ENCODE data around the gene ZNF91.
"Not testable (repeated sequence)": the region's sequence is repeated elsewhere in the genome, so short reads cannot be mapped to it uniquely, and the experiment has no call there.

Gene ZNF91

GRCh38 chr19:23385404-23385803 lies 9.9 kb downstream of the ZNF91 start:
- DNase-seq (ENCODE audit: low read depth): no peak

GRCh38 chr19:23384858-23385257 lies 10.4 kb downstream of the ZNF91 start:
- no peak for DNase-seq (ENCODE audit: low read depth)
- TF ChIP-seq, protein P1, sequence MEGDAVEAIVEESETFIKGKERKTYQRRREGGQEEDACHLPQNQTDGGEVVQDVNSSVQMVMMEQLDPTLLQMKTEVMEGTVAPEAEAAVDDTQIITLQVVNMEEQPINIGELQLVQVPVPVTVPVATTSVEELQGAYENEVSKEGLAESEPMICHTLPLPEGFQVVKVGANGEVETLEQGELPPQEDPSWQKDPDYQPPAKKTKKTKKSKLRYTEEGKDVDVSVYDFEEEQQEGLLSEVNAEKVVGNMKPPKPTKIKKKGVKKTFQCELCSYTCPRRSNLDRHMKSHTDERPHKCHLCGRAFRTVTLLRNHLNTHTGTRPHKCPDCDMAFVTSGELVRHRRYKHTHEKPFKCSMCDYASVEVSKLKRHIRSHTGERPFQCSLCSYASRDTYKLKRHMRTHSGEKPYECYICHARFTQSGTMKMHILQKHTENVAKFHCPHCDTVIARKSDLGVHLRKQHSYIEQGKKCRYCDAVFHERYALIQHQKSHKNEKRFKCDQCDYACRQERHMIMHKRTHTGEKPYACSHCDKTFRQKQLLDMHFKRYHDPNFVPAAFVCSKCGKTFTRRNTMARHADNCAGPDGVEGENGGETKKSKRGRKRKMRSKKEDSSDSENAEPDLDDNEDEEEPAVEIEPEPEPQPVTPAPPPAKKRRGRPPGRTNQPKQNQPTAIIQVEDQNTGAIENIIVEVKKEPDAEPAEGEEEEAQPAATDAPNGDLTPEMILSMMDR (conservative IDR thresholded peaks at IDR 0.05; ENCODE audit: control insufficient read depth, insufficient read depth, low read depth, low read length): no peak
- H3K4me3 ChIP-seq (ENCODE audit: control insufficient read depth, low read depth, low read length): no peak overlapping the region

More at GRCh38 chr19:23385404-23385803, 9.9 kb downstream of the ZNF91 start:
- no peak overlapping the region for H3K4me3 ChIP-seq (ENCODE audit: control insufficient read depth, low read depth, low read length)
- TF ChIP-seq, protein P1 (conservative IDR thresholded peaks at IDR 0.05; ENCODE audit: control insufficient read depth, insufficient read depth, low read depth, low read length): no peak

- TF ChIP-seq, protein P1 (conservative IDR thresholded peaks at IDR 0.05; ENCODE audit: control insufficient read depth, insufficient read depth, low read depth, low read length): no peak
- H3K4me3 ChIP-seq (ENCODE audit: control insufficient read depth, low read depth, low read length): no peak overlapping the region
- no peak for DNase-seq (ENCODE audit: low read depth)
Observed at GRCh38 chr19:23384166-23384565, 11.1 kb downstream of the ZNF91 start.

- no peak for DNase-seq (ENCODE audit: low read depth)
- H3K4me3 ChIP-seq (ENCODE audit: control insufficient read depth, low read depth, low read length): no peak overlapping the region
- TF ChIP-seq, protein P1 (conservative IDR thresholded peaks at IDR 0.05; ENCODE audit: control insufficient read depth, insufficient read depth, low read depth, low read length): no peak
Observed at GRCh38 chr19:23382955-23383354, 12.3 kb downstream of the ZNF91 start.

GRCh38 chr19:23381114-23381513 lies 14.2 kb downstream of the ZNF91 start:
- no peak overlapping the region for H3K4me3 ChIP-seq (ENCODE audit: control insufficient read depth, low read depth, low read length)
- no peak for DNase-seq (ENCODE audit: low read depth)
- TF ChIP-seq, protein P1 (conservative IDR thresholded peaks at IDR 0.05; ENCODE audit: control insufficient read depth, insufficient read depth, low read depth, low read length): no peak

DNA sequence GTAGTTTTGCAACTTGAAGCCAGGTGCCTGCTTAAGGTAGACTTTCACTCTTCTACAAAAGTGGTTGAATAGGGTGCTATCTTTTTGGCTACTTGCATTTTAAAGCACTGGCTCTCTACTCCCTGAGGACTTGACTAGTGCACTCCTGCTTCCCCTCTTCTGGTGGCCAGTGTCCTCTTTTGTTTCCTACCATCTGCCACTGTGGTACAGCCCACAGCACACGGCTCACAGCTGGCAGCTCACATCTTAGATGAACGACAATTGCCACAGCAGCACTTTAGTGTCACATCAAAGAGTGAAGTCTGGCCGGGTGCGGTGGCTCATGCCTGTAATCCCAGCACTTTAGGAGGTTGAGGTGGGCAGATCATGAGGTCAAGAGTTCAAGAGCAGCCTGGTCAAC lies 15.6 kb downstream of the ZNF91 start:
- DNase-seq (ENCODE audit: low read depth); H3K4me3 ChIP-seq (ENCODE audit: control insufficient read depth, low read depth, low read length): not testable (repeated sequence)

DNA sequence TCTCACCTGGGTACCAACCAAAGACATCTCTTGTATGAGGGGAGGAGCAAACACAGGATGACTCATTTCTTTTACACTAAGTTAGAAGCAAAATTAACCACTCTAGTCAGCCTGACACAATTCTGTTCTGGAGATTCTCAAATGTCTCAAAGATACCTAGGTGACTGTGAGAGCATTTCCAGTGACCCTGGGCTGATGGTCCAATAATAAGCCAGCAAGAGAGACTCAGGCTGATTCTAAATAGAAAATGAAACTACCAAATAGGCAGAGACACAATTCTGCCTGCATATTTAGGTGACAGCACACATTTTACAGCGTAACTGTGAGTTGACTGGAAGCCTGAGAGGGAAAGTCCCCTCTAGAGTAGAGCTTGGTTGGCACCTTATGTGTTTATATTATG lies 16.3 kb downstream of the ZNF91 start:
- TF ChIP-seq, protein P1 (conservative IDR thresholded peaks at IDR 0.05; ENCODE audit: control insufficient read depth, insufficient read depth, low read depth, low read length): no peak
- H3K4me3 ChIP-seq (ENCODE audit: control insufficient read depth, low read depth, low read length): no peak overlapping the region
- no peak for DNase-seq (ENCODE audit: low read depth)

All from fibroblast of mammary gland (primary cell).